Astrocyte (in vitro differentiated cells and primary cell): ENCODE data around the gene ILKAP.

Experiments
- CTCF ChIP-seq: IDR thresholded peaks from 2 replicates; pipeline ENCODE4 v1.5.1; 2011; ENCODE audit warnings: low read depth, mild to moderate bottlenecking, inconsistent platforms, low read length, moderate library complexity; ENCODE audit not compliant: insufficient read depth
- EZH2 ChIP-seq: IDR thresholded peaks from 2 replicates; pipeline ENCODE4 v1.6.1; 2012; ENCODE audit warnings: mild to moderate bottlenecking, low read length, inconsistent platforms; ENCODE audit not compliant: insufficient read depth

- TF ChIP-seq CTCF (no peak), EZH2 (no peak)
These were observed 63.5 kb downstream of the ILKAP start for GRCh38 chr2:238140040-238140439.
